Cerebellar cortex (tissue), 1 donor: ENCODE measurements around the gene WSB1.
A peak's percentile ranks its signal among the peaks of the same experiment; 100 is the strongest.
"Not testable (repeated sequence)": the region's sequence is repeated elsewhere in the genome, so short reads cannot be mapped to it uniquely, and the experiment has no call there.

ENCODE experiments used
- DNase-seq: peaks from one replicate; pipeline ENCODE4 v3.0.0-alpha.2; 2015; ENCODE audit warnings: low spot score

Gene WSB1

GRCh38 chr17:27293898-27294688, at the start of gene WSB1:
WSB1 (plus strand) TSS chr17:27294114; CDS start chr17:27294396, 282 bp downstream.
- DNase-seq = peak; percentile 86

GRCh38 chr17:27244491-27245223, 49.3 kb upstream of the WSB1 start:
- no peak for DNase-seq

- peak; percentile 55 for DNase-seq
These were observed 48.7 kb upstream of the WSB1 start for GRCh38 chr17:27245230-27245696.

- DNase-seq = no peak
These were observed 47.4 kb upstream of the WSB1 start for GRCh38 chr17:27246537-27246936.

- DNase-seq = peak; percentile 73
These were observed 46.6 kb upstream of the WSB1 start for GRCh38 chr17:27247071-27247957.

- no peak for DNase-seq
These were observed 46.0 kb upstream of the WSB1 start for GRCh38 chr17:27247958-27248342.

- DNase-seq = not testable (repeated sequence)
These were observed 43.1 kb upstream of the WSB1 start for GRCh38 chr17:27250791-27251190.

GRCh38 chr17:27254802-27255201, 39.1 kb upstream of the WSB1 start:
- DNase-seq = not testable (repeated sequence)

- no peak for DNase-seq
These were observed 37.5 kb upstream of the WSB1 start for GRCh38 chr17:27256225-27257030.

GRCh38 chr17:27257031-27257357, 36.9 kb upstream of the WSB1 start:
- DNase-seq = no peak

GRCh38 chr17:27259356-27259755, 34.6 kb upstream of the WSB1 start:
- no peak for DNase-seq

- DNase-seq = no peak
These were observed 30.5 kb upstream of the WSB1 start for GRCh38 chr17:27263386-27263785.

- no peak for DNase-seq
These were observed 29.7 kb upstream of the WSB1 start for GRCh38 chr17:27264068-27264812.

- DNase-seq = no peak
These were observed 28.6 kb upstream of the WSB1 start for GRCh38 chr17:27265333-27265732.

- DNase-seq = no peak
These were observed 27.7 kb upstream of the WSB1 start for GRCh38 chr17:27266228-27266627.

- no peak for DNase-seq
These were observed 25.4 kb upstream of the WSB1 start for GRCh38 chr17:27268394-27269085.

- DNase-seq = no peak
These were observed 24.7 kb upstream of the WSB1 start for GRCh38 chr17:27269201-27269600.

- DNase-seq = no peak
These were observed 23.9 kb upstream of the WSB1 start for GRCh38 chr17:27269974-27270373.

GRCh38 chr17:27276653-27277156, 17.2 kb upstream of the WSB1 start:
- peak; percentile 23 for DNase-seq

- DNase-seq = not testable (repeated sequence)
These were observed 14.8 kb upstream of the WSB1 start for GRCh38 chr17:27279132-27279531.
